Measurements from ENCODE around the gene DCDC1. TPM values are rescaled to one million over a fixed set of nuclear protein-coding genes. Genes with fewer than 3 reads are reported as not detected.

DCDC1 gene
- total RNA-seq, 1 donor from 2014 or later, result not detected

DNA sequence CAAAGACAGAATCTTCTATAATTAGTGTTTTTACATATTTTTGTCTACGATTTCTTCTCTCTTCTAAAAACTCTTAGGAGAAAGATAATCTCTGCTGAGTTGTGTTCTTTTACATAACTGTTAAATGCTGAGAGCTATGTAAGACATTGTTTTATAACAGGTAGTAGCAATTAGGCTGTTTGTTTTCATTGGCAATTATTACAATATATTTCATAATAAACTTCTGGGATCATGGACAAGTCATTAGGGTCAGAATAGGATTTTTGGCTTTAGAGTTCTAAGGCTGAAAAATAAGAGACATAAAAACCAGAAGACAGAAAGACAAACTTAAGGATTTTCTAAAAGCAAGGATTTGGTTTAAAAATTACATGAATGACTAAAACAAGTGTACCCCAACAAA, 120.8 kb downstream of the DCDC1 start:
- Histone ChIP-seq H3K27me3 (no peaks in the 10 kb centered on the region), H3K36me3 (no peaks in the 10 kb centered on the region), H3K4me3 (no peak overlapping the region), H3K4me1 (no peaks in the 10 kb centered on the region), H3K9me3 (no peaks in the 10 kb centered on the region), H3K27ac (no peak overlapping the region)
- DNase-seq (ENCODE audit: extremely low spot score in 2 of 2), result no peak
- TF ChIP-seq POLR2A (IDR thresholded peaks at IDR 0.05), result no peak
- TF ChIP-seq, protein P1, sequence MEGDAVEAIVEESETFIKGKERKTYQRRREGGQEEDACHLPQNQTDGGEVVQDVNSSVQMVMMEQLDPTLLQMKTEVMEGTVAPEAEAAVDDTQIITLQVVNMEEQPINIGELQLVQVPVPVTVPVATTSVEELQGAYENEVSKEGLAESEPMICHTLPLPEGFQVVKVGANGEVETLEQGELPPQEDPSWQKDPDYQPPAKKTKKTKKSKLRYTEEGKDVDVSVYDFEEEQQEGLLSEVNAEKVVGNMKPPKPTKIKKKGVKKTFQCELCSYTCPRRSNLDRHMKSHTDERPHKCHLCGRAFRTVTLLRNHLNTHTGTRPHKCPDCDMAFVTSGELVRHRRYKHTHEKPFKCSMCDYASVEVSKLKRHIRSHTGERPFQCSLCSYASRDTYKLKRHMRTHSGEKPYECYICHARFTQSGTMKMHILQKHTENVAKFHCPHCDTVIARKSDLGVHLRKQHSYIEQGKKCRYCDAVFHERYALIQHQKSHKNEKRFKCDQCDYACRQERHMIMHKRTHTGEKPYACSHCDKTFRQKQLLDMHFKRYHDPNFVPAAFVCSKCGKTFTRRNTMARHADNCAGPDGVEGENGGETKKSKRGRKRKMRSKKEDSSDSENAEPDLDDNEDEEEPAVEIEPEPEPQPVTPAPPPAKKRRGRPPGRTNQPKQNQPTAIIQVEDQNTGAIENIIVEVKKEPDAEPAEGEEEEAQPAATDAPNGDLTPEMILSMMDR (IDR thresholded peaks at IDR 0.05), result no peak
- no peak for TF ChIP-seq POLR2AphosphoS5 (IDR thresholded peaks at IDR 0.05; ENCODE audit: insufficient read depth in 1 of 2, low read depth in 1 of 2)
- intact Hi-C loops (cut with DNase I), result no loop called here

DNA sequence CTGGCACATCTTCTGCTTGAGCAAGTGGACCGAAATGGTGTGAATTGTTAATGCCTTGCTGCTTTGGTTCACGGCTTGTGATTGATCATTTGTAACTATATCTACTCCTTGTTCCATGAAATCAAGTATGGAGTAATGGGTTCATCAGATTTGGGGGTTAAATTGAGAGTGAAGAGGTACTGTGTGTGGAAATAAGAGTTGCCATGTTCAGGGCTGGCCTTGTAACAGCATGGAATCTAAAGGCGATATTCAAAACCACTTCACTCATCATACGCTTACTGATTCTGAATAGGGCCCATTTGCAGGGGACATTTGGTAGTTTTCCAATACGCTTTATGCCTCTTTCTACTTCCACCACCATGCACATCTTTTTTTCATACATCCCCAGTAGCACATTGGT, 122.2 kb downstream of the DCDC1 start:
- TF ChIP-seq POLR2AphosphoS5 (IDR thresholded peaks at IDR 0.05; ENCODE audit: insufficient read depth in 1 of 2, low read depth in 1 of 2) (no peak), POLR2A (IDR thresholded peaks at IDR 0.05) (no peak)
- TF ChIP-seq, protein P1 (IDR thresholded peaks at IDR 0.05), result no peak
- Histone ChIP-seq H3K27ac (no peak overlapping the region), H3K4me3 (no peak overlapping the region), H3K36me3 (no peaks in the 10 kb centered on the region), H3K27me3 (no peaks in the 10 kb centered on the region), H3K4me1 (no peaks in the 10 kb centered on the region), H3K9me3 (no peaks in the 10 kb centered on the region)
- intact Hi-C loops (cut with DNase I), result no loop called here
- DNase-seq (ENCODE audit: extremely low spot score in 2 of 2), result no peak

DNA sequence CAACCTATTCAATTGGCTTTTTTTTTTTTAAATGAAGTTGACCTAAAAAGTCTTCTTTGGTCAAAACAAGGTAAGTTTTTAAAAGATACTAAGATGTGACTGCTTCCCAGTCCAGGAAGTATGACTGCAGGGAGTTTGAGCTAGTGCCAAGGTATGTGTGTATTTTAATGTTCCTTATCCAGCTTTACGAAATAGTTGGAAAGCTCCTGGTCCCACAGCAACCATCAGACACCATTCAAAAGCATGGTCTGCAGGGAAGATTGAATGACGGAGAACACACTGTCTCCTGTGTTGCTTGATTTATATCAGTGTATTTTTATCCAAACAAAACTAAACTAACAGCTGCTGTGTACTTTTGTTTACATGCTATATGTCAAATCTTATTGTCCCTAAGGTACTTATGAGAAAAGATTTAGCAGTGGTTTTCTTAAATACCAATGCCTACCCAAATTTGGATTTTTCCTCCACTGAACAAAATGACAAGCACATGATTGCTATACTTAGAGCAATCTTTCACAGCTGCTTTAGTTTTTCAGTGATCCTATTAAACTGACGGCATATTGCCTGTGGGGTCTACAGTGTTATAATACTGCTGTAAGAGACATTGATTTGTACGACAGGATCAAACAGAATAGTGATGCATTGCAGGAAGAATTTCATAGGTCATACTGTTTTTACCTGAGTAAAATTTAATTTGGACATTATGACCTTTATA, 122.9 kb downstream of the DCDC1 start:
- no peaks in the 10 kb centered on the region for H3K36me3 ChIP-seq
- no peaks in the 10 kb centered on the region for H3K4me1 ChIP-seq
- H3K27me3 ChIP-seq, result no peaks in the 10 kb centered on the region
- no peak overlapping the region for H3K27ac ChIP-seq
- H3K9me3 ChIP-seq, result no peaks in the 10 kb centered on the region
- DNase-seq (ENCODE audit: extremely low spot score in 2 of 2), result no peak
- intact Hi-C loops (cut with DNase I), result no loop called here
- H3K4me3 ChIP-seq, result no peak overlapping the region
- TF ChIP-seq POLR2AphosphoS5 (IDR thresholded peaks at IDR 0.05; ENCODE audit: insufficient read depth in 1 of 2, low read depth in 1 of 2) (no peak), POLR2A (IDR thresholded peaks at IDR 0.05) (no peak)
- TF ChIP-seq, protein P1 (IDR thresholded peaks at IDR 0.05), result no peak

DNA sequence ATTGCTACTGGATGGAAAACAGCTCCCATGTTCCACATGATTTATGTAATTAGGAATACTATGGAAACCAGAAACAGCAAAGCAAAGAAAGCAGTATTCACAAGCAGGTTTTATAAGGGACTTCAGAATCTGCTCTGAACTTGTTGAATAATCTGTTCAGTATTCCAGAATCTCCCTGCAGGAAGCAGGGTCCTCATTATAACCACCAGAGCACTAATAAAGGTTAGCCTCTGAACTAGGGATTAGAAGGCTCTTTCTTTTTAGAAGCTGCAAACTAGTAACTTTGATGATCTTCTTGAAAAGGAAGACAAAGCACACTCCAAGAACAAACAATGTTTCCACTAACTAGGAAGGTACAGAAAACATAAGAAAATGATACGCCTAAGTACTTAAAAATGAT, 125.8 kb downstream of the DCDC1 start:
- H3K9me3 ChIP-seq, result no peaks in the 10 kb centered on the region
- intact Hi-C loops (cut with DNase I), result no loop called here
- TF ChIP-seq POLR2A (IDR thresholded peaks at IDR 0.05) (no peak), POLR2AphosphoS5 (IDR thresholded peaks at IDR 0.05; ENCODE audit: insufficient read depth in 1 of 2, low read depth in 1 of 2) (no peak)
- TF ChIP-seq, protein P1 (IDR thresholded peaks at IDR 0.05), result no peak

DNA sequence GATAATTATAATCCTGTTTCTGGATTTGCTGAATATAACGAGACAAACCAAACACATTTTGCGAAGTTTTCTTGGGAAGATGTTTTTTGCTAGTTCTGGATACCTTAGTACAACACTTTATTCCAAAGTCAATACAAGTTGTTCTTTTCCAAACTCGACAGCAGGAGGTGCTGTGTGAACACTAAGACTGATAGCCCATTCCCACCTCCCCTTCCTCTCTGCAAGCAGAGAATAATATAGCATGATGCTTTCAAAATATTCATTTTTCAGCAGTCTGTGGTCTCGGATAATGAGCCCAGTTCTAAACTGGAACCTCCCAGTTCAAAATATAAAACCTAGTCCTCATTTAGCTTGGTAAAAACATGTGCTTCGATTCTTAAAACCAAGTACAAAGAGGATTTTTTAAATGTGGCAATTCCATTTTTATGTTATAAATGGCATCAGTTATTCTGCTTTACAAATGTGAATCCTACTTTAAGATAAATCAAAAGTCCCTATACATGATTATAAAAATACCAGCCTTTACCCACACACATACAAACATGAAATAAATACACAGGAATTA, 129.1 kb downstream of the DCDC1 start:
- Histone ChIP-seq H3K27me3 (no peaks in the 10 kb centered on the region), H3K4me1 (no peaks in the 10 kb centered on the region), H3K27ac (no peak overlapping the region), H3K36me3 (no peaks in the 10 kb centered on the region), H3K9me3 (no peaks in the 10 kb centered on the region), H3K4me3 (no peak overlapping the region)
- TF ChIP-seq, protein P1 (IDR thresholded peaks at IDR 0.05), result no peak
- TF ChIP-seq POLR2AphosphoS5 (IDR thresholded peaks at IDR 0.05; ENCODE audit: insufficient read depth in 1 of 2, low read depth in 1 of 2) (no peak), POLR2A (IDR thresholded peaks at IDR 0.05) (no peak)
- DNase-seq (ENCODE audit: extremely low spot score in 2 of 2), result no peak
- intact Hi-C loops (cut with DNase I), result no loop called here

More for the DNA sequence above, 125.8 kb downstream of the DCDC1 start:
- H3K4me3 ChIP-seq, result no peak overlapping the region
- no peak overlapping the region for H3K27ac ChIP-seq
- no peaks in the 10 kb centered on the region for H3K36me3 ChIP-seq
- no peak for DNase-seq (ENCODE audit: extremely low spot score in 2 of 2)
- no peaks in the 10 kb centered on the region for H3K27me3 ChIP-seq
- H3K4me1 ChIP-seq, result no peaks in the 10 kb centered on the region
